Measurements from ENCODE around the gene ISYNA1. TPM values are rescaled to one million over a fixed set of nuclear protein-coding genes. Genes with fewer than 3 reads are reported as not detected.

The ISYNA1 gene
- total RNA-seq, 1 experiment from 2014 or later: 236 TPM

- ATAC-seq (no peak), DNase-seq (ENCODE audit: low spot score) (no peak)
- H3K4me3 Mint-ChIP-seq: no peak overlapping the region
- H3K9me3 Mint-ChIP-seq: no peaks in the 10 kb centered on the region
- peaks cover 32% of the 10 kb centered on the region for H3K4me1 Mint-ChIP-seq
- CTCF ChIA-PET: interaction anchor here (1.0 to 1.5 kb wide), 4 partner anchors 9 to 365 kb away, joined by 3 to 5 read pairs (median 4); no protein-coding TSS in a partner anchor
- no peak overlapping the region for H3K27ac Mint-ChIP-seq
- H3K36me3 Mint-ChIP-seq: no peaks in the 10 kb centered on the region
- POLR2A ChIA-PET: interaction anchor here (0.8 kb wide), 1 partner anchor 15 kb away, joined by 3 read pairs; no protein-coding TSS in a partner anchor
- H3K27me3 Mint-ChIP-seq (ENCODE audit: low read depth): no peaks in the 10 kb centered on the region
- no peak for TF ChIP-seq NFYB (CRISPR knock-in tag; conservative IDR thresholded peaks at IDR 0.05; ENCODE audit: low read depth)
- TF ChIP-seq PRDM15 (CRISPR knock-in tag; IDR thresholded peaks at IDR 0.05): 0 out of 2 replicates have a peak, but pooled peaks have one; percentile 39
Measured at GRCh38 chr19:18473706-18474087, 35.8 kb upstream of the ISYNA1 start.

- Mint-ChIP-seq H3K36me3 (no peaks in the 10 kb centered on the region), H3K4me3 (no peak overlapping the region), H3K27ac (0 out of 2 replicates have a peak overlapping the region, but pooled peaks have one; percentile 8), H3K27me3 (ENCODE audit: low read depth) (no peaks in the 10 kb centered on the region), H3K9me3 (no peaks in the 10 kb centered on the region), H3K4me1 (peaks cover 30% of the 10 kb centered on the region)
- no peak for DNase-seq (ENCODE audit: low spot score)
- ATAC-seq: no peak
- CTCF ChIA-PET: interaction anchor here (1.0 to 1.5 kb wide), 4 partner anchors 10 to 365 kb away, joined by 3 to 5 read pairs (median 4); no protein-coding TSS in a partner anchor
- POLR2A ChIA-PET: no interaction called here
- TF ChIP-seq MLX (CRISPR knock-in tag; IDR thresholded peaks at IDR 0.05) (no peak), ETV6 (CRISPR knock-in tag; IDR thresholded peaks at IDR 0.05) (no peak), RELA (CRISPR knock-in tag; IDR thresholded peaks at IDR 0.05; ENCODE audit: borderline replicate concordance) (no peak), TEAD4 (CRISPR knock-in tag; IDR thresholded peaks at IDR 0.05) (no peak), PREB (CRISPR knock-in tag; IDR thresholded peaks at IDR 0.05; ENCODE audit: borderline replicate concordance) (no peak), CREB1 (CRISPR knock-in tag; IDR thresholded peaks at IDR 0.05) (no peak), AFF4 (CRISPR knock-in tag; IDR thresholded peaks at IDR 0.05; ENCODE audit: borderline replicate concordance) (no peak), FOXP4 (CRISPR knock-in tag; IDR thresholded peaks at IDR 0.05) (no peak), ATF1 (CRISPR knock-in tag; IDR thresholded peaks at IDR 0.05) (no peak), E2F1 (CRISPR knock-in tag; IDR thresholded peaks at IDR 0.05) (no peak), ZNF423 (CRISPR knock-in tag; IDR thresholded peaks at IDR 0.05) (no peak), ZNF263 (CRISPR knock-in tag; IDR thresholded peaks at IDR 0.05; ENCODE audit: low read depth) (no peak), SMAD3 (CRISPR knock-in tag; IDR thresholded peaks at IDR 0.05; ENCODE audit: borderline replicate concordance) (no peak), ESRRA (CRISPR knock-in tag; IDR thresholded peaks at IDR 0.05; ENCODE audit: borderline replicate concordance) (no peak), GABPB1 (CRISPR knock-in tag; IDR thresholded peaks at IDR 0.05) (no peak), ZNF416 (CRISPR knock-in tag; IDR thresholded peaks at IDR 0.05) (no peak)
Measured at GRCh38 chr19:18473003-18473705, 35.2 kb upstream of the ISYNA1 start.

Data from WTC11 (cell line).